Prostate gland (tissue), 2 donors: Measurements from ENCODE around the gene ILDR2. TPM values are rescaled to one million over a fixed set of nuclear protein-coding genes. Genes with fewer than 3 reads are reported as not detected.

ENCODE experiments used
- DNase-seq: peaks from one replicate; pipeline ENCODE4 v3.0.0-alpha.2; 2019; ENCODE audit warnings: low spot score
- H3K27ac ChIP-seq, 2 donors: fragments of 200-600 bp; sonication (generic); 2 replicates each; pipeline ENCODE4 v1.5.1; 2017 to 2019
- H3K27me3 ChIP-seq: fragments of 200-600 bp; sonication (generic); replicated peaks from 2 replicates; pipeline ENCODE4 v1.5.1; 2019; ENCODE audit not compliant: insufficient read depth
- H3K36me3 ChIP-seq, 2 donors: fragments of 200-600 bp; sonication (generic); 1 replicate in 1 of 2; 2 replicates in 1 of 2; pipeline versions ENCODE4 v1.5.1 to v1.8.1; 2017 to 2019
- H3K4me1 ChIP-seq: fragments of 200-600 bp; sonication (generic); replicated peaks from 2 replicates; pipeline ENCODE4 v1.5.1; 2019
- H3K4me3 ChIP-seq, 2 donors: fragments of 200-600 bp; sonication (generic); 2 replicates each; pipeline ENCODE4 v1.5.1; 2017 to 2019
- H3K9me3 ChIP-seq: fragments of 200-600 bp; sonication (generic); 2 replicates; pipeline ENCODE4 v1.5.1; 2017
- CTCF ChIP-seq, 4 experiments: fragments of 200-600 bp in 2 of 4; fragments of 450-650 bp in 2 of 4; sonication (generic) in 2 of 4; IDR thresholded peaks; 1 replicate in 3 of 4; 2 replicates in 1 of 4; pipeline ENCODE4 v1.5.1; 2016 to 2019; ENCODE audit warnings: antibody characterized with exemption in 4 of 4, mild to moderate bottlenecking in 2 of 4, moderate library complexity in 2 of 4
- POLR2A ChIP-seq: fragments of 450-650 bp; IDR thresholded peaks from one replicate; pipeline ENCODE4 v1.6.1; 2016; ENCODE audit warnings: antibody characterized with exemption, mild to moderate bottlenecking
- POLR2AphosphoS5 ChIP-seq: sonication (generic); formaldehyde crosslinking; IDR thresholded peaks from one replicate; pipeline ENCODE4 v1.6.1; 2017; ENCODE audit warnings: antibody characterized with exemption
- WGBS: methylation state at CpG from one replicate; pipeline ENCODE4 v1.1.5; 2018; 5-methylcytosine and 5-hydroxymethylcytosine counted together
- intact Hi-C: fragments of 100-400 bp; cut with DNase I; formaldehyde crosslinking; loops from one replicate; pipeline ENCODE4 v1.14.2; 2022
- total RNA-seq, 2 donors: library from RNA; depleted of rRNA; stranded (reverse); fragments of >200 nt; gene quantifications; one replicate each; pipeline ENCODE4 v1.1.0, GENCODE V29; 2016

Gene ILDR2
- total RNA-seq, 2 donors from 2014 or later: 3.2 to 175 TPM

- TF ChIP-seq POLR2AphosphoS5 (no peak), CTCF (IDR thresholded peaks at IDR 0.05) (no peak), POLR2A (no peak)
- H3K36me3 ChIP-seq: no peaks in the 10 kb centered on the region
- no peaks in the 10 kb centered on the region for H3K4me1 ChIP-seq
- no peak overlapping the region for H3K27ac ChIP-seq
- WGBS: 46% methylated on average over 3 of the region's 3 CpGs
- H3K4me3 ChIP-seq: no peak overlapping the region
- H3K27me3 ChIP-seq: no peaks in the 10 kb centered on the region
- no peak for DNase-seq
- intact Hi-C loops: no loop called here
- no peaks in the 10 kb centered on the region for H3K9me3 ChIP-seq
Observed at GRCh38 chr1:166972193-166972592, 3.1 kb downstream of the ILDR2 start.

- no peaks in the 10 kb centered on the region for H3K36me3 ChIP-seq
- no peaks in the 10 kb centered on the region for H3K9me3 ChIP-seq
- H3K27ac ChIP-seq: no peak overlapping the region
- no peak for DNase-seq
- intact Hi-C loops: no loop called here
- no peak overlapping the region for H3K4me3 ChIP-seq
- WGBS: 84% methylated on average over 3 of the region's 3 CpGs
- H3K4me1 ChIP-seq: no peaks in the 10 kb centered on the region
- no peaks in the 10 kb centered on the region for H3K27me3 ChIP-seq
- no peak for TF ChIP-seq CTCF (IDR thresholded peaks at IDR 0.05)
- no peak for TF ChIP-seq POLR2AphosphoS5
Observed at GRCh38 chr1:166971252-166971651, 4.1 kb downstream of the ILDR2 start.

GRCh38 chr1:166969074-166969677 lies 6.2 kb downstream of the ILDR2 start:
- H3K9me3 ChIP-seq: no peaks in the 10 kb centered on the region
- intact Hi-C loops: no loop called here
- TF ChIP-seq POLR2A (no peak), POLR2AphosphoS5 (no peak), CTCF (IDR thresholded peaks at IDR 0.05) (no peak)
- no peak overlapping the region for H3K4me3 ChIP-seq
- no peaks in the 10 kb centered on the region for H3K4me1 ChIP-seq
- no peak for DNase-seq
- no peaks in the 10 kb centered on the region for H3K36me3 ChIP-seq
- H3K27me3 ChIP-seq: no peaks in the 10 kb centered on the region
- WGBS: 92% methylated on average over 5 of the region's 5 CpGs
- H3K27ac ChIP-seq: no peak overlapping the region

GRCh38 chr1:166960858-166961474 lies 14.4 kb downstream of the ILDR2 start:
- Histone ChIP-seq H3K9me3 (no peaks in the 10 kb centered on the region), H3K4me1 (no peaks in the 10 kb centered on the region), H3K4me3 (no peak overlapping the region), H3K27ac (no peak overlapping the region), H3K36me3 (no peaks in the 10 kb centered on the region), H3K27me3 (no peaks in the 10 kb centered on the region)
- no peak for DNase-seq
- WGBS: 94% methylated on average over 1 of the region's 1 CpG
- intact Hi-C loops: no loop called here
- TF ChIP-seq POLR2AphosphoS5 (no peak), CTCF (IDR thresholded peaks at IDR 0.05) (no peak), POLR2A (no peak)

GRCh38 chr1:166956872-166957271 lies 18.5 kb downstream of the ILDR2 start:
- no peaks in the 10 kb centered on the region for H3K27me3 ChIP-seq
- H3K4me3 ChIP-seq: no peak overlapping the region
- no peaks in the 10 kb centered on the region for H3K36me3 ChIP-seq
- H3K9me3 ChIP-seq: no peaks in the 10 kb centered on the region
- 97% methylated on average over 2 of the region's 2 CpGs for WGBS
- no peak overlapping the region for H3K27ac ChIP-seq
- intact Hi-C loops: no loop called here
- H3K4me1 ChIP-seq: no peaks in the 10 kb centered on the region
- TF ChIP-seq POLR2AphosphoS5 (no peak), POLR2A (no peak), CTCF (IDR thresholded peaks at IDR 0.05) (no peak)
- no peak for DNase-seq
